Measurements from ENCODE around the gene CPPED1.

DNA sequence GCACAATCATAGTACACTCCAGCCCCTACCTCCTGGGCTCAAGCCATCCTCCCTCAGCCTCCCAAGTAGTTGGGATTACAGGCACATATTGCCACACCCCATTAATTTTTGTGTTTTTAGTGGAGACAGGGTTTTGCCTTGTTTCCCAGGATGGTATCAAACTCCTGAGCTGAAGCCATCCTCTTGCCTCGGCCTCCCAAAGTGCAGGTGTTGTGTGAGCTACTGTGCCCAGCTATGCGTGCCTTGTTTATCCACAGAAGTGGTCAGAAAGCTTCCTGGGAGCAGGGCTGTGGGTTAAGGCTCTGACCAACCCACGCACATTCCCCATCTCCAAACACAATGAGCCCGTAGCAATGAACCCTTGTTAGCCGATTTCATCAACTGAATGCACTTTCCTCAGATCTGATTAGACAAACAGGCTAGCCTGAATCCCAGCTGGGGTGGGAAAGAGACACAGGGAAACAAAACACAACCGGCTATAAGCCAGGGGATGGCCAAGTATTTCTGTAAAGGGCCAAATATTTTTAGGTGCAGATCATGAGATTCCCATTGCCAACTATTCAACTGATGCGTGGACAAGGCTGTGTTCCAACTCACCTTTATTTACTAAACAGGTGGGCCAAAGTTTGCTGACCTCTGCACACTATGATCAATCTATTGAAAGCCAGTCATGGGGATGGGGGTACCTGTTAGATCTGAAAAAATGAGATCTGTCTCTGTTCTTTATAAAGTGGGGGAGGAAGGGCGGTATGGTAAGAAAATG lies 193.6 kb downstream of the CPPED1 start:
- TF ChIP-seq, protein P1, sequence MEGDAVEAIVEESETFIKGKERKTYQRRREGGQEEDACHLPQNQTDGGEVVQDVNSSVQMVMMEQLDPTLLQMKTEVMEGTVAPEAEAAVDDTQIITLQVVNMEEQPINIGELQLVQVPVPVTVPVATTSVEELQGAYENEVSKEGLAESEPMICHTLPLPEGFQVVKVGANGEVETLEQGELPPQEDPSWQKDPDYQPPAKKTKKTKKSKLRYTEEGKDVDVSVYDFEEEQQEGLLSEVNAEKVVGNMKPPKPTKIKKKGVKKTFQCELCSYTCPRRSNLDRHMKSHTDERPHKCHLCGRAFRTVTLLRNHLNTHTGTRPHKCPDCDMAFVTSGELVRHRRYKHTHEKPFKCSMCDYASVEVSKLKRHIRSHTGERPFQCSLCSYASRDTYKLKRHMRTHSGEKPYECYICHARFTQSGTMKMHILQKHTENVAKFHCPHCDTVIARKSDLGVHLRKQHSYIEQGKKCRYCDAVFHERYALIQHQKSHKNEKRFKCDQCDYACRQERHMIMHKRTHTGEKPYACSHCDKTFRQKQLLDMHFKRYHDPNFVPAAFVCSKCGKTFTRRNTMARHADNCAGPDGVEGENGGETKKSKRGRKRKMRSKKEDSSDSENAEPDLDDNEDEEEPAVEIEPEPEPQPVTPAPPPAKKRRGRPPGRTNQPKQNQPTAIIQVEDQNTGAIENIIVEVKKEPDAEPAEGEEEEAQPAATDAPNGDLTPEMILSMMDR (IDR thresholded peaks at IDR 0.05 in 8 of 11, conservative IDR thresholded peaks at IDR 0.05 in 3 of 11): no peak
- no peak for TF ChIP-seq POLR2A (IDR thresholded peaks at IDR 0.05)

Measured in spleen (tissue), 7 donors.